A549 treated with GW870086 at 1 μM for 4 hours (cell line): ENCODE measurements around the gene NUMA1. TPM values are rescaled to one million over a fixed set of nuclear protein-coding genes. Genes with fewer than 3 reads are reported as not detected.

Experiments used
- total RNA-seq: library from RNA; stranded (reverse); fragments of 200-300 nt; extraction: Qiagen RNA extraction; gene quantifications from 5 replicates; pipeline ENCODE4 v1.2.3, GENCODE V29; 2022; ENCODE audit warnings: low read depth

The NUMA1 gene, protein sequence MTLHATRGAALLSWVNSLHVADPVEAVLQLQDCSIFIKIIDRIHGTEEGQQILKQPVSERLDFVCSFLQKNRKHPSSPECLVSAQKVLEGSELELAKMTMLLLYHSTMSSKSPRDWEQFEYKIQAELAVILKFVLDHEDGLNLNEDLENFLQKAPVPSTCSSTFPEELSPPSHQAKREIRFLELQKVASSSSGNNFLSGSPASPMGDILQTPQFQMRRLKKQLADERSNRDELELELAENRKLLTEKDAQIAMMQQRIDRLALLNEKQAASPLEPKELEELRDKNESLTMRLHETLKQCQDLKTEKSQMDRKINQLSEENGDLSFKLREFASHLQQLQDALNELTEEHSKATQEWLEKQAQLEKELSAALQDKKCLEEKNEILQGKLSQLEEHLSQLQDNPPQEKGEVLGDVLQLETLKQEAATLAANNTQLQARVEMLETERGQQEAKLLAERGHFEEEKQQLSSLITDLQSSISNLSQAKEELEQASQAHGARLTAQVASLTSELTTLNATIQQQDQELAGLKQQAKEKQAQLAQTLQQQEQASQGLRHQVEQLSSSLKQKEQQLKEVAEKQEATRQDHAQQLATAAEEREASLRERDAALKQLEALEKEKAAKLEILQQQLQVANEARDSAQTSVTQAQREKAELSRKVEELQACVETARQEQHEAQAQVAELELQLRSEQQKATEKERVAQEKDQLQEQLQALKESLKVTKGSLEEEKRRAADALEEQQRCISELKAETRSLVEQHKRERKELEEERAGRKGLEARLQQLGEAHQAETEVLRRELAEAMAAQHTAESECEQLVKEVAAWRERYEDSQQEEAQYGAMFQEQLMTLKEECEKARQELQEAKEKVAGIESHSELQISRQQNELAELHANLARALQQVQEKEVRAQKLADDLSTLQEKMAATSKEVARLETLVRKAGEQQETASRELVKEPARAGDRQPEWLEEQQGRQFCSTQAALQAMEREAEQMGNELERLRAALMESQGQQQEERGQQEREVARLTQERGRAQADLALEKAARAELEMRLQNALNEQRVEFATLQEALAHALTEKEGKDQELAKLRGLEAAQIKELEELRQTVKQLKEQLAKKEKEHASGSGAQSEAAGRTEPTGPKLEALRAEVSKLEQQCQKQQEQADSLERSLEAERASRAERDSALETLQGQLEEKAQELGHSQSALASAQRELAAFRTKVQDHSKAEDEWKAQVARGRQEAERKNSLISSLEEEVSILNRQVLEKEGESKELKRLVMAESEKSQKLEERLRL (N-terminal part only)
- total RNA-seq: 55.0 to 71.2 TPM (median 62.9 TPM) in 5 replicates

DNA sequence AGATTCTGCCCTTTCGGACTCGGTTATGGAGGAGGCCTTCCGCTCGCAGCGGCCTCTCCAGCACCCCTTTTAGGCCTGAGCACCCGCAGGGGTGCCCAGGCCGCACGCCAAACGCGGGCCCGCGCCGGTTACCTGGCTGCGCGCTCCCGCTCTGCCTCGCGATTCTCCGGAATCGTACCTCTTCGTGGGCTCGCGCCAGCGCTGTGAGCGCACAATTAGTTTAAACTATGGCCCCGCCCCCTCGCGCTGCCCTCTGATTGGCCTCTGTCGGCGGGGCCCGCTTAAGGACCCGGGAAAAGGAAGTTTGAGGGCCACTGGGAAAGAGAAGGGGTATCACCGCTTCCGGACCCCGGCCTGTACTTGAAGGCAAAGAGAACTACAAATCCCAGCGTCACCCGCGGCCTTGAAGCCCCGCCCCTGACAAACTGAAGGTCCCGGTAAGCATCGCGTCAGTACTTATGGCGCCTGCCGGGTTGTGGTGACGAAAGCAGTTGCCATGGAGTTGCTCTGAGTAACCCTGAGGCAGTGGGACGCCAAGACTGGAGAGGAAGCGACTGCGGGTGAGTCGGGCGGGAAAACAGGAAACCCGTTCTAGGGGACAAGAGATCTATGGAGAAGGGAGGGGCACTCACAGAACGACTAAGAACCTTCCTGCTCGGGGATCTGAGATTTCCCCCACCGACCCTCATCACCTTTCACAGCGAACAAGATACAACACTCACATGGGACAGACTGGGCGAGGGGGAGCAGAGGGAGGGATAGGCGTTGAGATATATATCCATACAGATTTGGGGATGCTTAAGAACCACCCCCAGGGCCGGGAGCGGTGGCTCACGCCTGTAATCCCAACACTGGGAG, at the start of gene NUMA1, which contains the start of gene LRRC51:
NUMA1 (minus strand) TSS at position 217 of the 858 bp plus-strand sequence. CDS start 44,599 bp downstream, outside the sequence.
LRRC51 (plus strand) TSS at position 525 of the 858 bp plus-strand sequence. CDS start 8,234 bp downstream, outside the sequence.

DNA sequence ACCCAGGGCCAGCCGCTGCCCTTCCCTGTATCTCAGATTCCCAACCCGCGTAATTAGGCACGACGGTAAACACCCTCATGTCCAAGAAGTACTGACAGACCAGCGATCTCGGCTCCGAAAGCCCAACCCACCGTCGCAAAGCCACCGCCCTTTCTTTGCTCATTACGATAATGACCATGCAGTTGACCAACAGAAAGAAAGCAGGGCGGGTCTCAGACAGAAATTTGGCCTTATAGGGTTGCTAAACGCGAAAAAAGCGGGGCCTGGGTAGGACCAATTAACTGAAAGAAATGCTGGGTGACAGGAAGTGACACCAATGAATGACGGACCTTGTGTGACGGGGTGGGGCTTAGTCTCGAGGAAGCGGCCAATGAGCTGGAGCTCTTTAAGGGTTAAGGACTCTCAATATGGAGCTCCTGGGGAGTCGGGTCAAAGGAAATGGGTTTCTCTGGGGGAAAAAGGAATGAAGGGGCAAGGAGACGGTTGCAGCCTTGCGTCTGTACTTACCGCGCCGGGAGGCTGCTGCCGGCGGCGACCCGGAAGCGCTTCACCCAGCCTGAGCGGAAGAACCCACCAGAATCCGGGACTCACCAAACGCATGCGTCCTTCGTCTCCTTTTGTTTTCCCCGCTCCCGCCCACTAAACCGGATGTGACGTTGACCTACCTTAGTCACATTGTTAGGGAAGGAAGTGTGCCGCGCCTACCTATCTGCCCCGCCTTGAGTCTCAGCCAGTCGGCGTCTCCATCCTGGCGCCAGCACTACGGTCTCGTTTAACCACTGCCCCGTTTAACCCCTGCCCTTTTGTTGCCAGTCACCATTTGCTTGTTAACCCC, 32.0 kb upstream of the NUMA1 start, which contains the start of gene ANAPC15:
ANAPC15 (minus strand) TSS at position 553 of the 835 bp plus-strand sequence. CDS start 1,419 bp downstream, outside the sequence.

DNA sequence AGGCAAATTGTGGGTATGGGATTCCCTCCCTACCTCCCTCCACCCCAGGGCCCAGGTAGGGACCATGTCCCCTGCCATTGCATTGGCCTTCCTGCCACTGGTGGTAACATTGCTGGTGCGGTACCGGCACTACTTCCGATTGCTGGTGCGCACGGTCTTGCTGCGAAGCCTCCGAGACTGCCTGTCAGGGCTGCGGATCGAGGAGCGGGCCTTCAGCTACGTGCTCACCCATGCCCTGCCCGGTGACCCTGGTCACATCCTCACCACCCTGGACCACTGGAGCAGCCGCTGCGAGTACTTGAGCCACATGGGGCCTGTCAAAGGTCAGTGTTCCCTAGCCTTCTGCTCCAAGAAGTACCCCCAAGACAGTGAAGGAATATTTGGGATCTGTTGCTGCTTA, 25.5 kb upstream of the NUMA1 start, which contains the start of gene TOMT:
TOMT (plus strand) TSS at position 37 of the 400 bp plus-strand sequence; CDS start at position 65, 28 bp downstream.

DNA sequence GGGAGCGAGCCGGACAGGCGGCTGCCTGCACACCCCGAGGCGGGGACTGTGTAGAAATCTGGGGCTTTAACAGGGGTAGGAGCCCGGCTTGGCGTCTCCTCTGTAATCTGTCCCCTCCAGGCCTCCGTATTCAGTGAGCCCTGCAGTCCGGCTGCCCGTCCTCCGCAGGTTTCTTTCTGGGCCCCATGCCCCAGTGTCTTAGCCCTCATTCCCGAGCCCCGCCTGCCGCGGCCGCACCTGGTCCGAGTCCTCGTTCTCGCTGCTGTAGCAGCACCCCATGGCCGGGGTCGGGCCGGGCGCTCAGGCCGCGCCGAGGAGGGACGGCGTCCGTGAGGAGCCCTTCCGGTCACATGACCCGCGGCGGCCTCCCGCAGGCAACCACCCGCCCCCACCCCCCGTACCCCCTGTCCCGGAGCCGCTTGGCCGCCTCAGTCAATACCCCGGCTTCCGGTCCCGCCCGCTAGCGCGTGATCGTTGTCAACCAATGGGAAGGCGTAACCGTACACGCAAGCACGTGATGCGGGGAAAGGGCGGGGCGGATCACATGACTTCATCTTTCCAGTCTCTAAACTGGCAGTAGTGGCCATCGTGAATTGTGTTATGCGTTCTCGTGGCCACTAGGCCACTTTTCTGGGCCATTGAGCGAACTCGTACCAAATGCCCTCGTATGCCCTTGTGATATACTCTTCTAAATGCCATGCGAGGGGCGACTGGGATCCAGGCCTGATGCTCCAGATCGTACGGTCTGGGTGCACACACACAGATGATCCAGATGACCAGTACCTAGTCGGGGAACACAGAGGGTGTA, 22.8 kb upstream of the NUMA1 start, which contains the start of gene LAMTOR1:
LAMTOR1 (minus strand) TSS at position 352 of the 808 bp plus-strand sequence; CDS start at position 279, 73 bp downstream.

DNA sequence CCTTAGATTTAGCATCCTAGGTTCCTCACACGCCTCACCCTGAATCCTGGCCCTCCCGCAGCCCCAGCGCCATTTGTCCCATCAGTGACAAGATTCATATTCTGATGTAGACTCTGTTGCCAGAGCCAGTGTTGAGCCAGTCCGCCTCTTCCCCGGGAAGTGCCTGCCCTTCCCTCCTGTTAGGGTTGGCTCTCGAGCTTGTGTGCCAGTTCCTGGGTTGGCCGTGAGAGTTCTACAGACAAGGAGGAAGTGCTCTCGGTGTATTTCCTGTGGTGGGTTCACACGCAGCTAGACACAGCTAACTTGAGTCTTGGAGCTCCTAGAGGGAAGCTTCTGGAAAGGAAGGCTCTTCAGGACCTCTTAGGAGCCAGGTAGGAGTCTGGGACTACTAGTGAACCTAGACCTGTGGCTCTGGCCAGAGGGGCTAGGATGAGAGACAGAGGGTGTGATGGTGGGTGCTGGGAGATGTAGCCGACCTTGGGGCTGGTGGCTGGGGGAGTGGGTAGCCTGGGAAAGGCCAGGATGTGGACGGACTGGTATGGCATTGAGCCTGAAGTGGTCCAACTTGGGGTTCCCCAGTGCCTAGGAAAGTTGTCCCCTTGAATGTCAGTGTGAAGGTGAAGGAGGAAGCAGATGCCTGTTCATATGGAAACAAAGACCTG, 81.6 kb downstream of the NUMA1 start, which contains the start of gene IL18BP:
IL18BP (plus strand) TSS at position 261 of the 662 bp plus-strand sequence. CDS start 1,076 bp downstream, outside the sequence.

Other genes with a start within 250 kb of the NUMA1 start
- gene DEFB108B, start 247.3 kb downstream of the NUMA1 start, total RNA-seq: not detected in 5 replicates
- not detected in 5 replicates for gene DEFB131B, start 202.1 kb downstream of the NUMA1 start, total RNA-seq
- 3.0 to 4.3 TPM (median 3.4 TPM) in 5 replicates for gene XNDC1N, start 151.9 kb downstream of the NUMA1 start, total RNA-seq
- 45.9 to 51.9 TPM (median 50.6 TPM) in 5 replicates for gene RNF121, start 151.5 kb downstream of the NUMA1 start, total RNA-seq
- 2.7 to 4.0 TPM (median 3.6 TPM) in 5 replicates for gene IL18BP, start 81.6 kb downstream of the NUMA1 start, total RNA-seq
- 6.2 to 10.4 TPM (median 6.8 TPM) in 5 replicates for gene LRRC51, start 308 bp upstream of the NUMA1 start, total RNA-seq
- 123 to 166 TPM (median 143 TPM) in 5 replicates for gene LAMTOR1, start 22.8 kb upstream of the NUMA1 start, total RNA-seq
- gene TOMT, start 25.4 kb upstream of the NUMA1 start, total RNA-seq: not detected in 5 replicates
- gene ANAPC15, start 32.2 kb upstream of the NUMA1 start, total RNA-seq: 75.3 to 97.7 TPM (median 86.3 TPM) in 5 replicates
- gene FOLR3, start 55.2 kb upstream of the NUMA1 start, total RNA-seq: not detected in 5 replicates
- gene FOLR1, start 111.6 kb upstream of the NUMA1 start, total RNA-seq: 0.16 to 0.30 TPM (median 0.24 TPM) in 3 of 5 replicates, not detected in the others
- gene FOLR2, start 136.3 kb upstream of the NUMA1 start, total RNA-seq: not detected in 5 replicates
- gene INPPL1, start 144.2 kb upstream of the NUMA1 start, total RNA-seq: 53.6 to 75.5 TPM (median 72.6 TPM) in 5 replicates
- gene PHOX2A, start 163.6 kb upstream of the NUMA1 start, total RNA-seq: not detected in 5 replicates